Measurements from ENCODE around the gene MRPL58.

DNA sequence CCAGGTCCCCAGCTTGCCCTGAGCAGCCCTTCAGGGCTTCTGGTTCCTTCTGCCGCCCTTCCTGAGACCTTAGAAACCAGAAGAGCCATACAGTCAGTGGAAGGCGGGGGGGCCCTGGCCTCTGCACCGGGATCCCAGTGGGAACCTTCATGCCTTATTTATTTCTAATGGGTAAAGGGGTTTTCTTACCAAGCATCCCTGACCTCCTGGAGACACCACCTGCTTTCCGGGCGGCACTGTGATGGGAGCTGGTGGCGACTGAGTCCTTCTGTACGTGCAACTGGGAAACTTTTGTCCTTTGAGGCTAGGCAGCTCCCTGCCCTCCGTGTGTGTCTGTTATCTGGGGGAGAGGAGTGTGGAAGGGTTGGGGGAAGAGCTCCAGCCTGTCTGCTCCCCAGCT lies 7.2 kb upstream of the MRPL58 start:
- TF ChIP-seq, protein P1, sequence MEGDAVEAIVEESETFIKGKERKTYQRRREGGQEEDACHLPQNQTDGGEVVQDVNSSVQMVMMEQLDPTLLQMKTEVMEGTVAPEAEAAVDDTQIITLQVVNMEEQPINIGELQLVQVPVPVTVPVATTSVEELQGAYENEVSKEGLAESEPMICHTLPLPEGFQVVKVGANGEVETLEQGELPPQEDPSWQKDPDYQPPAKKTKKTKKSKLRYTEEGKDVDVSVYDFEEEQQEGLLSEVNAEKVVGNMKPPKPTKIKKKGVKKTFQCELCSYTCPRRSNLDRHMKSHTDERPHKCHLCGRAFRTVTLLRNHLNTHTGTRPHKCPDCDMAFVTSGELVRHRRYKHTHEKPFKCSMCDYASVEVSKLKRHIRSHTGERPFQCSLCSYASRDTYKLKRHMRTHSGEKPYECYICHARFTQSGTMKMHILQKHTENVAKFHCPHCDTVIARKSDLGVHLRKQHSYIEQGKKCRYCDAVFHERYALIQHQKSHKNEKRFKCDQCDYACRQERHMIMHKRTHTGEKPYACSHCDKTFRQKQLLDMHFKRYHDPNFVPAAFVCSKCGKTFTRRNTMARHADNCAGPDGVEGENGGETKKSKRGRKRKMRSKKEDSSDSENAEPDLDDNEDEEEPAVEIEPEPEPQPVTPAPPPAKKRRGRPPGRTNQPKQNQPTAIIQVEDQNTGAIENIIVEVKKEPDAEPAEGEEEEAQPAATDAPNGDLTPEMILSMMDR (IDR thresholded peaks at IDR 0.05): no peak
- TF ChIP-seq POLR2AphosphoS5 (IDR thresholded peaks at IDR 0.05; ENCODE audit: low read depth, low read length): no peak
